HepG2 (cell line): ENCODE data around the gene ESYT1. TPM values are rescaled to one million over a fixed set of nuclear protein-coding genes. Genes with fewer than 3 reads are reported as not detected.

Experiments
- ARID5B ChIP-seq: IDR thresholded peaks from 2 replicates; pipeline ENCODE4 v1.4.0; 2020; ENCODE audit warnings: mild to moderate bottlenecking, missing genetic modification reagents
- ATF4 ChIP-seq, 2 experiments: fragments of 450-650 bp in 1 of 2; sonication (generic) in 1 of 2; formaldehyde crosslinking; IDR thresholded peaks; 2 replicates each; pipeline versions ENCODE4 v1.5.0 to v1.8.0; 2020 to 2022; ENCODE audit warnings: mild to moderate bottlenecking in 1 of 2, missing genetic modification reagents in 1 of 2
- CEBPZ ChIP-seq: IDR thresholded peaks from 2 replicates; pipeline ENCODE4 v1.6.1; 2012; ENCODE audit warnings: low read length, improper control_type of control experiment
- DMAP1 ChIP-seq: IDR thresholded peaks from 2 replicates; pipeline ENCODE4 v1.6.1; 2016
- GLMP ChIP-seq: sonication (generic); formaldehyde crosslinking; IDR thresholded peaks from 2 replicates; pipeline ENCODE4 v1.9.0; 2021; ENCODE audit warnings: missing genetic modification reagents, mild to moderate bottlenecking, borderline replicate concordance
- HINFP ChIP-seq: sonication (generic); formaldehyde crosslinking; IDR thresholded peaks from 2 replicates; pipeline ENCODE4 v1.4.0; 2020; ENCODE audit warnings: low read depth, mild to moderate bottlenecking, missing genetic modification reagents
- NR2F1 ChIP-seq, 2 experiments: fragments of 450-650 bp in 1 of 2; formaldehyde crosslinking in 1 of 2; IDR thresholded peaks; 2 replicates each; pipeline versions ENCODE4 v1.5.0 to v1.6.1; 2016 to 2020; ENCODE audit warnings: mild to moderate bottlenecking in 1 of 2, missing compliant biosample characterization in 1 of 2, missing genetic modification reagents in 1 of 2, moderate library complexity in 1 of 2
- PAF1 ChIP-seq: IDR thresholded peaks from 2 replicates; pipeline ENCODE4 v1.6.1; 2016; ENCODE audit warnings: missing genetic modification reagents, missing compliant biosample characterization
- SALL2 ChIP-seq: sonication (generic); formaldehyde crosslinking; IDR thresholded peaks from 2 replicates; pipeline ENCODE4 v1.8.1; 2023; ENCODE audit warnings: mild to moderate bottlenecking, missing genetic modification reagents, inconsistent platforms
- SOX6 ChIP-seq, 2 experiments: fragments of 450-650 bp in 1 of 2; sonication (generic) in 1 of 2; formaldehyde crosslinking in 1 of 2; IDR thresholded peaks; 2 replicates each; pipeline versions ENCODE4 v1.4.0 to v1.6.1; 2017 to 2020; ENCODE audit warnings: antibody characterized with exemption in 1 of 2, mild to moderate bottlenecking in 1 of 2, missing genetic modification reagents in 1 of 2
- TBP ChIP-seq: sonication (generic); formaldehyde crosslinking; IDR thresholded peaks from 2 replicates; pipeline ENCODE4 v1.5.0; 2020; ENCODE audit warnings: missing genetic modification reagents
- ZNF431 ChIP-seq: sonication (generic); formaldehyde crosslinking; IDR thresholded peaks from 2 replicates; pipeline ENCODE4 v1.9.0; 2022; ENCODE audit warnings: missing genetic modification reagents, low read depth, mild to moderate bottlenecking, borderline replicate concordance
- ZNF563 ChIP-seq: sonication (generic); formaldehyde crosslinking; IDR thresholded peaks from 2 replicates; pipeline ENCODE4 v1.8.0; 2022; ENCODE audit warnings: mild to moderate bottlenecking, moderate library complexity, missing genetic modification reagents
- ZNF614 ChIP-seq: IDR thresholded peaks from 2 replicates; pipeline ENCODE4 v1.6.1; 2018; ENCODE audit warnings: missing biosample characterization, missing genetic modification reagents, inconsistent platforms, borderline replicate concordance
- ZNF775 ChIP-seq: sonication (generic); formaldehyde crosslinking; IDR thresholded peaks from 2 replicates; pipeline ENCODE4 v1.4.0; 2020; ENCODE audit warnings: missing genetic modification reagents, mild to moderate bottlenecking, moderate library complexity, borderline replicate concordance
- polyA plus RNA-seq, 8 experiments: library from polyadenylated mRNA; depleted of rRNA in 3 of 8; stranded (reverse) in 7 of 8; unstranded in 1 of 8; fragments of >200 nt; fragmentation: Illumina TruSeq in 4 of 8; extraction: Trizol in 4 of 8; gene quantifications; 2 replicates each; pipeline versions ENCODE4 v1.2.1 to v1.2.3, GENCODE V29; 2011 to 2016; ENCODE audit warnings: low read depth in 4 of 8, missing spikeins in 1 of 8, mixed read lengths in 1 of 8; ENCODE audit not compliant: insufficient read depth in 1 of 8
- total RNA-seq, 5 experiments: library from RNA; depleted of rRNA; stranded (reverse); fragments of >200 nt; fragmentation: Illumina TruSeq; extraction: Trizol; gene quantifications; 2 replicates each; pipeline ENCODE4 v1.2.3, GENCODE V29; 2016; ENCODE audit warnings: low read depth in 1 of 5

ESYT1 gene
- total and polyA plus RNA-seq, 2 of the 13 experiments (the other 11 are each of a cell fraction or from before 2014, with no cell fraction given): 66.9 to 71.0 TPM

GRCh38 chr12:56119361-56119796 is 8.7 kb upstream of the ESYT1 start (continued):
- no peak for TF ChIP-seq CEBPZ
- no peak for TF ChIP-seq TBP (CRISPR knock-in tag)
- TF ChIP-seq ZNF563 (CRISPR knock-in tag): no peak
- no peak for TF ChIP-seq HINFP (CRISPR knock-in tag)
- TF ChIP-seq ZNF614: no peak
- no peak for TF ChIP-seq ZNF775 (CRISPR knock-in tag)
- peak; percentile 33 to 72; a peak in 1 of 4 replicates for TF ChIP-seq NR2F1 (CRISPR knock-in tag; IDR thresholded peaks at IDR 0.05)
- no peak for TF ChIP-seq SALL2 (CRISPR knock-in tag)
- TF ChIP-seq SOX6 (IDR thresholded peaks at IDR 0.05): no peak
- peak; percentile 52; the same call in 1 of the 2 replicates for TF ChIP-seq SOX6 (CRISPR knock-in tag; IDR thresholded peaks at IDR 0.05)
- no peak for TF ChIP-seq PAF1 (CRISPR knock-in tag)
- TF ChIP-seq DMAP1 (CRISPR knock-in tag): peak; percentile 78
- peak; percentile 52 for TF ChIP-seq ARID5B (CRISPR knock-in tag)
- no peak for TF ChIP-seq ZNF431 (CRISPR knock-in tag)
- no peak for TF ChIP-seq ATF4 (CRISPR knock-in tag; IDR thresholded peaks at IDR 0.05)
- TF ChIP-seq GLMP (CRISPR knock-in tag): no peak
